GM20000 (cell line): Measurements from ENCODE around the gene EVL.

Experiments
- DNase-seq: peaks from one replicate; pipeline ENCODE4 v3.0.0; 2012; ENCODE audit warnings: low spot score
- TF ChIP-seq, protein P1 (sequence below): IDR thresholded peaks from 2 replicates; pipeline ENCODE4 v1.5.1; 2012; ENCODE audit warnings: mild to moderate bottlenecking, control low read depth; ENCODE audit errors: extremely low read depth, missing control alignments

EVL gene

DNA sequence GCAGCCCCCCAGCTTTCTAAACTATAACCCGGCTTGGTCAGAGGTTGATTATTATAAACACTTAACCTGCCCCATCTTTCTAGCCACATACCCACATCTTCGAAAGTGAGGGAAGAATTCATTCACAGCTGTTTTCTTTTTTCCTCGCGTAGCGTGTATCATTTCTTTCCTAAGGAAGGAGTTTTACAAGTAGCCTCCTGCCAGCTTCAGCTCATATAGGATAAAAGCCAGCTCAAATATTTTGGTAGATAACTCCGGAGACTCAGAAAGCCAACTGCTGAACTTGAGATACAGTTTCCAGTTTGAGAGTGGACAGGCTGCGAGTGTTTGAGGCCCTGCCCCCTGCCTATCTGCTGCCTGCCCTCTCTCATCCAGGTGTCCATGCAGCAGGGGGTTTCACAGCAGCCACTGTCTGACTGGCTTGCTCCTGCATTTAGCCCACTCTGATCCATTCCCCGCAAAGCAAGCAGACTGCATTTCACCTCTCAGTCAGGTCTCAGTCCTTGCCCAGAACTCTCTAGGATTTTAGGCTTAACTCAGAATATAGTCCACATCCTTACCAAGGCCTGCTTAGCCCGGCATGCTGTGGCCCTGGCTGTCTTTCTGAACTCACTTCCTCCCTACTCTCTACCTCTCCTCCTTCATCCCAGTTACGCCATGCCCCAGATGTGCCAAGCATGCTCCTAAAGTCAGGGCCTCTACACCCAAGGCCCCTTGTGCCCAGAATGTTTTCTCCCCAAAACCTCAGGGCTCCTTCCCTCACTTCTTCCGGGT, 46.9 kb downstream of the EVL start:
- no peak for DNase-seq
- TF ChIP-seq, protein P1, sequence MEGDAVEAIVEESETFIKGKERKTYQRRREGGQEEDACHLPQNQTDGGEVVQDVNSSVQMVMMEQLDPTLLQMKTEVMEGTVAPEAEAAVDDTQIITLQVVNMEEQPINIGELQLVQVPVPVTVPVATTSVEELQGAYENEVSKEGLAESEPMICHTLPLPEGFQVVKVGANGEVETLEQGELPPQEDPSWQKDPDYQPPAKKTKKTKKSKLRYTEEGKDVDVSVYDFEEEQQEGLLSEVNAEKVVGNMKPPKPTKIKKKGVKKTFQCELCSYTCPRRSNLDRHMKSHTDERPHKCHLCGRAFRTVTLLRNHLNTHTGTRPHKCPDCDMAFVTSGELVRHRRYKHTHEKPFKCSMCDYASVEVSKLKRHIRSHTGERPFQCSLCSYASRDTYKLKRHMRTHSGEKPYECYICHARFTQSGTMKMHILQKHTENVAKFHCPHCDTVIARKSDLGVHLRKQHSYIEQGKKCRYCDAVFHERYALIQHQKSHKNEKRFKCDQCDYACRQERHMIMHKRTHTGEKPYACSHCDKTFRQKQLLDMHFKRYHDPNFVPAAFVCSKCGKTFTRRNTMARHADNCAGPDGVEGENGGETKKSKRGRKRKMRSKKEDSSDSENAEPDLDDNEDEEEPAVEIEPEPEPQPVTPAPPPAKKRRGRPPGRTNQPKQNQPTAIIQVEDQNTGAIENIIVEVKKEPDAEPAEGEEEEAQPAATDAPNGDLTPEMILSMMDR, result no peak

DNA sequence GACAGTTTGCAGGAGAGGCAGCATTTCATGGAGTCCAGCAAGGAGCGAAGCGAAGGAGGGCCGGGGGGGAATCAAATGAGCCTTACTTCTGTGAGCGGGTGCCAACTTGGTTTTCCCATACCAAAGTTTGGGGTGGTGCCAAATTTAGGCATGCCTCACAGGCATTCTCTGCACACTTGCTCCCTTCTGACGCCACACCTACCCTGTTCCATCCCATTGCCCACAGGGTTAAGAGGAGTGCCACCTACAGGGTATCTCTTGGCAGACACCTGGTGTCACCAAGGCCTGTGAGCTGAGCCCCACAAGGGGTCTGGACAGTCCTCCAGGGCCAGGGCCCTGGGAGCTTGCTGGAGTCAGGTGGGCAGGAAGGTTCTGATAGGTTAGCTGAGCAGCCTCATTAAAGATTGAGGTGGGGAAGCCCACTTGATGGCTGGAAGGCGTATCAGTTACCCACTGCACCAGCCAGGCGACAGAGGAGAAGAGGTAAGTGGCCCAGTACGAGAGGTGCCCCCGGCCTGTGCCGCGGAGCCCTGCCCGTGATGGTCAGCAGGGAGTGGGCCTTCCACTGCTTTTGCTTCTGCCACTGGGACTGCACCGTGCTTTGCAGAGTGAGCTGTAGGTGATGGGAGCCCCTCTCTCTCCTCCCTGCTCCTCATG, 49.0 kb downstream of the EVL start:
- DNase-seq, result no peak
- TF ChIP-seq, protein P1, result no peak

DNA sequence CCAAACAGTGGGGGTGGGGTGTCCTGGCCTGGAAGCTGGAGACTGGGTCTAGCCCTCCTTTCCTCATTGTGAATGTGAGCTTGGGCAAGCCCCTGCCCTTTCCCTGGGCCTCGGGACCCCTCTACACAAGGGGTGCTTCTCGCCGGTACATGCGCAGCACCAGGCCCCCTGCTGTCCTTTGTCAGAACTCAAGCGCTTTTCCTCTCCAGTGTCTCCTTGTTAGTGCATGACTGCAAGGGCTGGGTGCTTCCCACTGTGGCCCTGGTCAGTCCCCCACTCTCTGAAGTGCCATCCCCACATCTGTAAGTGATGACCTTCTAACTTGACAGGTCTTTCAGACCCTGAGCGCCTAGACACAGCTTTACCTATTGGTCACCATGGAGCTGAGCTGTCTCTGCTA, 50.0 kb downstream of the EVL start:
- DNase-seq, result no peak
- TF ChIP-seq, protein P1, result no peak

DNA sequence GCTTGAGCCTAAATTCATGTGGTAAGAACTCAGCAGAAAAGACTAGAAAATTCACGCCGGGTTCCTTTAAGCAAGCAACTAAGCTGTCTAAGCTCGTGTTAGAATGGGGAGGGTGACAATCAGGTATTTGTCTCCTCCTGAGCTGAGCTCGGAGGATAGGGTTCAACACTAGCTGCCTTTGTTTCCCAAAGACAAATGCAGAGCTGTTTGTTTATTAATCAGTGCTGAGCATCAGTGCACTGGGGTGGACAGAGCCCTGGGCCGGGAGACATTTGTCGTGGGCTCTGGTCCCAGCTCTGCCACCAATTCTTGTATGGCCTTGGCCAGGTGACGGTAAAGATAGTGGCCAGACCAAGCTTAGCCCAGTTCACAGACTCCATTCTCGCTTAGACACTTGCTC, 50.5 kb downstream of the EVL start:
- no peak for DNase-seq
- TF ChIP-seq, protein P1, result no peak

DNA sequence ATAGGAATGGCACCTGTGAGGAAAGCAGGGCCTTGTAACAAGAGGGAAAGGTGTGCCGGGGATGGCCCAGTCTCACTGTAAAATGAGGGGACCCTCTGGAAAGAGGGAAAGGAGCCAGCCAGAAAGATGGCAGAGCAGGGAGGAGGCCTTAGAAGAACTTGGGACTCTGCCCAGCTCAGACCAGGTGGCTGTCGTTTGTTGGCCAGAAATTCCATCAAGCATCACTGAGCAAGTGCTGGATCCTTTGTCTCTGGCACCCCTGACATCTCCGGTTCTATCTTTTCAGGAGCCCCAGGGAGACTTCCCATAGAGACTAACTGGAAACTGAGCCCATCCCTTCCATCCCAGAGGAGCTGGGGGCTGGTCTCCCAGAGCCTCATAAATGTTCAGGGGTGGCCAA, 50.9 kb downstream of the EVL start:
- TF ChIP-seq, protein P1, result no peak
- no peak for DNase-seq

DNA sequence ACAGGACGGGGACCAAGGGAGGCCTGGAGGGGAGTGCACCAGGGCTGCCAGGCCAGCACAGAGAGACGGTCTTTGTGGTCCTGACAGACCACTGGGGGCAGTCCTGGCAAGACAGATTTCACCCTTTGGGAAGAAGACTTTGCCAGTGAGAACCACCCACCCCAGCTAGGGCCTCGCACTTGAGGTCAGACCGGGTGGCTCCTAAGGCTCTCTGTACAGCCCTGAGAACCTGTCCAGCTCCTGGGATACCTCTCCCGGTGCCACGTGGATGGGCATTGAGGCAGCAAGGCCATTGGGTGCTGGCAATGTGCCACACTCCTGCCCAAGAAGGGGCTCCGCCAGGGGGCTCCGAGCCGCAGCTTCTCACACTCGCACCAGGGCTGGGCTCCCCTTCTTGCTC, 51.8 kb downstream of the EVL start:
- DNase-seq, result no peak
- TF ChIP-seq, protein P1, result no peak

DNA sequence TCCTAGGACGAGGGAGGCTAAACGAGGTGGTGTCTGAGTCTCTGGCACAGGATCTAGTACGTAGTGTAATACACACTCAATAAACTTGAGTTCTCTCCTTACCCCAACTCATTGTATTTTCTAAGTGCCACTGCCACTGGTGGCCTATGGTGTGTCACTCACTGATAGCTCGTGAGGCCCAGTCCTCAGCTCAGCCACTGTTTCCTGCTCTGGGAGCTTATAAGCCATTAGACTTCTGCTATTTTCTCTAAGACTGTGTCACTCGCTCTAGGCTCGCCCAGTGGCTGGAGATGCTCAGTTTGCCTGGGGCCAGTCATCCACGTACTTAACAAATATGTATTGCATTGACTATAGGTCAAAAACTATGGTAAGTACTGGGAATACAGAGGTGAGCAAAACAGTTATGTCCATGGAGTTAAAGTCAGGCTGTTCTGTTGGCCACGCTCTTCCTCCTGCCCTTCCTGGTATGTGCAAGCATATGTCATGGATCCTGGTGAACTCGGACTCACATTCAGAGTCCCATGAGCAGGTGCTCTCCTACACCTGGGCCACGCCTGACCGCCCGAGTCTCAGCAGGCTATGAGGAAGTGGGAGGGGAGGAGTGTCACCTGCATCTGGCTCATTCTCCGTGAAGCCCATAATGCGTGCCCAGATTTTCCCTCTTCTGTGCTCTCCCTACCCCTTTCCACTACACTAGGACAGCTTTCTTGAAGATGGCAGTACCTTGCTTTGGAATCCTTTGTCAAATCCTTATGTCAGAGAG, 52.6 kb downstream of the EVL start:
- TF ChIP-seq, protein P1, result no peak

More for the DNA sequence above, 52.6 kb downstream of the EVL start:
- DNase-seq, result no peak
